H1 (cell line): Measurements from ENCODE around the gene CD300E. TPM values are rescaled to one million over a fixed set of nuclear protein-coding genes. Genes with fewer than 3 reads are reported as not detected.

Source experiments
- EP300 ChIP-seq, 2 experiments: IDR thresholded peaks; 1 replicate in 1 of 2; 2 replicates in 1 of 2; pipeline ENCODE4 v1.6.1; 2011 to 2012; ENCODE audit warnings: low read depth in 2 of 2, low read length in 2 of 2, mild to moderate bottlenecking in 2 of 2, borderline replicate concordance in 1 of 2, inconsistent platforms in 1 of 2, moderate library complexity in 1 of 2
- EZH2 ChIP-seq: fragments of 200-600 bp; sonication (generic); IDR thresholded peaks from 2 replicates; pipeline ENCODE4 v1.7.1; 2012; ENCODE audit warnings: low read depth, mild to moderate bottlenecking, moderate library complexity, low read length, inconsistent platforms; ENCODE audit not compliant: severe bottlenecking
- HDAC2 ChIP-seq, 2 experiments: fragments of 300-600 bp in 1 of 2; sonication (generic) in 1 of 2; IDR thresholded peaks; 2 replicates each; pipeline ENCODE4 v1.6.1; 2011 to 2012; ENCODE audit warnings: low read depth in 2 of 2, low read length in 2 of 2, mild to moderate bottlenecking in 2 of 2, moderate library complexity in 2 of 2, borderline replicate concordance in 1 of 2, inconsistent platforms in 1 of 2
- RFX5 ChIP-seq: IDR thresholded peaks from 2 replicates; pipeline ENCODE4 v1.6.1; 2011; ENCODE audit warnings: low read depth, low read length, improper control_type of control experiment, borderline replicate concordance
- RNF2 ChIP-seq: fragments of 200-900, 300-1000 bp; sonication (generic); IDR thresholded peaks from 2 replicates; pipeline ENCODE4 v1.7.1; 2016; ENCODE audit warnings: borderline replicate concordance, low read depth, mild to moderate bottlenecking, antibody characterized with exemption, low read length; ENCODE audit not compliant: poor library complexity, severe bottlenecking; ENCODE audit errors: missing control alignments
- TBP ChIP-seq: IDR thresholded peaks from 2 replicates; pipeline ENCODE4 v1.6.1; 2011; ENCODE audit warnings: low read depth, low read length, improper control_type of control experiment
- YY1 ChIP-seq: IDR thresholded peaks from 2 replicates; pipeline ENCODE4 v1.6.1; 2011; ENCODE audit warnings: low read depth, mild to moderate bottlenecking, low read length
- polyA plus RNA-seq, 7 experiments: library from polyadenylated mRNA; depleted of rRNA in 3 of 7; stranded (reverse) in 5 of 7; unstranded in 2 of 7; fragments of >200 nt in 5 of 7; fragments of 200-250 nt in 2 of 7; gene quantifications; 1 replicate in 5 of 7; 2 replicates in 1 of 7; 4 replicates in 1 of 7; pipeline versions ENCODE4 v1.2.1 to v1.2.3, GENCODE V29; 2011 to 2013; ENCODE audit warnings: missing spikeins in 2 of 7, mixed read lengths in 2 of 7
- total RNA-seq: library from RNA; stranded (reverse); fragmentation: NEBNext Ultra II Directional; extraction: Animal tissue kit (Norgen Biotek cat#: 25700); gene quantifications from 2 replicates; pipeline ENCODE4 v1.2.1, GENCODE V29; 2021
- TF ChIP-seq, protein P1 (sequence below): fragments of 300-600 bp; sonication (generic); IDR thresholded peaks from 2 replicates; pipeline ENCODE4 v1.7.1; 2012; ENCODE audit warnings: low read length, moderate library complexity, mild to moderate bottlenecking, inconsistent platforms; ENCODE audit not compliant: insufficient replicate concordance

The CD300E gene
- total and polyA plus RNA-seq, 2 of the 8 experiments (the other 6 are each of a cell fraction or from before 2014, with no cell fraction given), result not detected

GRCh38 chr17:74584292-74585060 lies 39.1 kb downstream of the CD300E start (continued):
- TF ChIP-seq, protein P1, sequence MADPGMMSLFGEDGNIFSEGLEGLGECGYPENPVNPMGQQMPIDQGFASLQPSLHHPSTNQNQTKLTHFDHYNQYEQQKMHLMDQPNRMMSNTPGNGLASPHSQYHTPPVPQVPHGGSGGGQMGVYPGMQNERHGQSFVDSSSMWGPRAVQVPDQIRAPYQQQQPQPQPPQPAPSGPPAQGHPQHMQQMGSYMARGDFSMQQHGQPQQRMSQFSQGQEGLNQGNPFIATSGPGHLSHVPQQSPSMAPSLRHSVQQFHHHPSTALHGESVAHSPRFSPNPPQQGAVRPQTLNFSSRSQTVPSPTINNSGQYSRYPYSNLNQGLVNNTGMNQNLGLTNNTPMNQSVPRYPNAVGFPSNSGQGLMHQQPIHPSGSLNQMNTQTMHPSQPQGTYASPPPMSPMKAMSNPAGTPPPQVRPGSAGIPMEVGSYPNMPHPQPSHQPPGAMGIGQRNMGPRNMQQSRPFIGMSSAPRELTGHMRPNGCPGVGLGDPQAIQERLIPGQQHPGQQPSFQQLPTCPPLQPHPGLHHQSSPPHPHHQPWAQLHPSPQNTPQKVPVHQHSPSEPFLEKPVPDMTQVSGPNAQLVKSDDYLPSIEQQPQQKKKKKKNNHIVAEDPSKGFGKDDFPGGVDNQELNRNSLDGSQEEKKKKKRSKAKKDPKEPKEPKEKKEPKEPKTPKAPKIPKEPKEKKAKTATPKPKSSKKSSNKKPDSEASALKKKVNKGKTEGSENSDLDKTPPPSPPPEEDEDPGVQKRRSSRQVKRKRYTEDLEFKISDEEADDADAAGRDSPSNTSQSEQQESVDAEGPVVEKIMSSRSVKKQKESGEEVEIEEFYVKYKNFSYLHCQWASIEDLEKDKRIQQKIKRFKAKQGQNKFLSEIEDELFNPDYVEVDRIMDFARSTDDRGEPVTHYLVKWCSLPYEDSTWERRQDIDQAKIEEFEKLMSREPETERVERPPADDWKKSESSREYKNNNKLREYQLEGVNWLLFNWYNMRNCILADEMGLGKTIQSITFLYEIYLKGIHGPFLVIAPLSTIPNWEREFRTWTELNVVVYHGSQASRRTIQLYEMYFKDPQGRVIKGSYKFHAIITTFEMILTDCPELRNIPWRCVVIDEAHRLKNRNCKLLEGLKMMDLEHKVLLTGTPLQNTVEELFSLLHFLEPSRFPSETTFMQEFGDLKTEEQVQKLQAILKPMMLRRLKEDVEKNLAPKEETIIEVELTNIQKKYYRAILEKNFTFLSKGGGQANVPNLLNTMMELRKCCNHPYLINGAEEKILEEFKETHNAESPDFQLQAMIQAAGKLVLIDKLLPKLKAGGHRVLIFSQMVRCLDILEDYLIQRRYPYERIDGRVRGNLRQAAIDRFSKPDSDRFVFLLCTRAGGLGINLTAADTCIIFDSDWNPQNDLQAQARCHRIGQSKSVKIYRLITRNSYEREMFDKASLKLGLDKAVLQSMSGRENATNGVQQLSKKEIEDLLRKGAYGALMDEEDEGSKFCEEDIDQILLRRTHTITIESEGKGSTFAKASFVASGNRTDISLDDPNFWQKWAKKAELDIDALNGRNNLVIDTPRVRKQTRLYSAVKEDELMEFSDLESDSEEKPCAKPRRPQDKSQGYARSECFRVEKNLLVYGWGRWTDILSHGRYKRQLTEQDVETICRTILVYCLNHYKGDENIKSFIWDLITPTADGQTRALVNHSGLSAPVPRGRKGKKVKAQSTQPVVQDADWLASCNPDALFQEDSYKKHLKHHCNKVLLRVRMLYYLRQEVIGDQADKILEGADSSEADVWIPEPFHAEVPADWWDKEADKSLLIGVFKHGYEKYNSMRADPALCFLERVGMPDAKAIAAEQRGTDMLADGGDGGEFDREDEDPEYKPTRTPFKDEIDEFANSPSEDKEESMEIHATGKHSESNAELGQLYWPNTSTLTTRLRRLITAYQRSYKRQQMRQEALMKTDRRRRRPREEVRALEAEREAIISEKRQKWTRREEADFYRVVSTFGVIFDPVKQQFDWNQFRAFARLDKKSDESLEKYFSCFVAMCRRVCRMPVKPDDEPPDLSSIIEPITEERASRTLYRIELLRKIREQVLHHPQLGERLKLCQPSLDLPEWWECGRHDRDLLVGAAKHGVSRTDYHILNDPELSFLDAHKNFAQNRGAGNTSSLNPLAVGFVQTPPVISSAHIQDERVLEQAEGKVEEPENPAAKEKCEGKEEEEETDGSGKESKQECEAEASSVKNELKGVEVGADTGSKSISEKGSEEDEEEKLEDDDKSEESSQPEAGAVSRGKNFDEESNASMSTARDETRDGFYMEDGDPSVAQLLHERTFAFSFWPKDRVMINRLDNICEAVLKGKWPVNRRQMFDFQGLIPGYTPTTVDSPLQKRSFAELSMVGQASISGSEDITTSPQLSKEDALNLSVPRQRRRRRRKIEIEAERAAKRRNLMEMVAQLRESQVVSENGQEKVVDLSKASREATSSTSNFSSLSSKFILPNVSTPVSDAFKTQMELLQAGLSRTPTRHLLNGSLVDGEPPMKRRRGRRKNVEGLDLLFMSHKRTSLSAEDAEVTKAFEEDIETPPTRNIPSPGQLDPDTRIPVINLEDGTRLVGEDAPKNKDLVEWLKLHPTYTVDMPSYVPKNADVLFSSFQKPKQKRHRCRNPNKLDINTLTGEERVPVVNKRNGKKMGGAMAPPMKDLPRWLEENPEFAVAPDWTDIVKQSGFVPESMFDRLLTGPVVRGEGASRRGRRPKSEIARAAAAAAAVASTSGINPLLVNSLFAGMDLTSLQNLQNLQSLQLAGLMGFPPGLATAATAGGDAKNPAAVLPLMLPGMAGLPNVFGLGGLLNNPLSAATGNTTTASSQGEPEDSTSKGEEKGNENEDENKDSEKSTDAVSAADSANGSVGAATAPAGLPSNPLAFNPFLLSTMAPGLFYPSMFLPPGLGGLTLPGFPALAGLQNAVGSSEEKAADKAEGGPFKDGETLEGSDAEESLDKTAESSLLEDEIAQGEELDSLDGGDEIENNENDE, result no peak
- TF ChIP-seq YY1 (no peak), HDAC2 (IDR thresholded peaks at IDR 0.05; ENCODE audit: borderline replicate concordance in 1 of 2, low read depth in 2 of 2, low read length in 2 of 2) (no peak), EZH2 (no peak), EP300 (IDR thresholded peaks at IDR 0.05; ENCODE audit: borderline replicate concordance in 1 of 2, low read depth in 2 of 2, low read length in 2 of 2) (no peak), RFX5 (no peak), TBP (no peak), RNF2 (no peak)
